H1 (cell line): ENCODE measurements around the gene STX11. TPM values are rescaled to one million over a fixed set of nuclear protein-coding genes. Genes with fewer than 3 reads are reported as not detected.

Experiments used
- CTCF ChIA-PET: fragments of 300-600 bp; sonication (Branson Sonifier 250); formaldehyde crosslinking; loops from one replicate; lab custom pipeline; 2021; ENCODE audit not compliant: partially characterized antibody; lab: Charles Lee
- POLR2A ChIA-PET: fragments of 300-600 bp; sonication (Branson Sonifier 250); formaldehyde crosslinking; loops from one replicate; lab custom pipeline; 2021; ENCODE audit warnings: inconsistent platforms; ENCODE audit not compliant: partially characterized antibody; lab: Charles Lee
- DNase-seq, 2 experiments: peaks; one replicate each; pipeline versions ENCODE4 v3.0.0 to v3.0.0-alpha.2; 2010 to 2022; ENCODE audit warnings: low spot score in 2 of 2, low read depth in 1 of 2, mixed read lengths in 1 of 2
- FAIRE-seq: peaks from 2 replicates; lab custom pipeline; 2011; peaks lifted over from hg19 to GRCh38; lab: Jason Lieb, UNC
- H2AFZ ChIP-seq: 2 replicates; pipeline ENCODE4 v1.8.1; 2012; ENCODE audit warnings: low read length, inconsistent platforms
- H2AK5ac ChIP-seq: 2 replicates; pipeline ENCODE4 v1.6.1; 2013; ENCODE audit warnings: low read depth, low read length
- H2BK120ac ChIP-seq: replicated peaks from 2 replicates; pipeline ENCODE3; 2013; ENCODE audit warnings: low read depth, low read length, inconsistent platforms
- H2BK12ac ChIP-seq: 2 replicates; pipeline ENCODE4 v1.6.1; 2013; ENCODE audit warnings: low read depth, low read length
- H2BK15ac ChIP-seq: 2 replicates; pipeline ENCODE4 v1.6.1; 2013; ENCODE audit warnings: low read length
- H2BK20ac ChIP-seq: 2 replicates; pipeline ENCODE4 v1.6.1; 2013; ENCODE audit warnings: low read length
- H2BK5ac ChIP-seq: 2 replicates; pipeline ENCODE4 v1.6.1; 2013; ENCODE audit warnings: low read depth, low read length
- H3K14ac ChIP-seq: 2 replicates; pipeline ENCODE4 v1.6.1; 2013; ENCODE audit warnings: inconsistent platforms; ENCODE audit not compliant: insufficient read length
- H3K18ac ChIP-seq: 2 replicates; pipeline ENCODE4 v1.6.1; 2013; ENCODE audit warnings: low read length; ENCODE audit errors: extremely low read depth
- H3K23ac ChIP-seq: 2 replicates; pipeline ENCODE4 v1.6.1; 2013; ENCODE audit warnings: inconsistent platforms; ENCODE audit not compliant: insufficient read length
- H3K23me2 ChIP-seq: 2 replicates; pipeline ENCODE4 v1.6.1; 2013; ENCODE audit warnings: low read depth, low read length
- H3K27ac ChIP-seq: 2 replicates; pipeline ENCODE4 v1.6.1; 2011; ENCODE audit warnings: low read depth, low read length, inconsistent platforms
- H3K27me3 ChIP-seq, 4 experiments: replicated peaks in 1 of 4; 1 replicate in 1 of 4; 2 replicates in 3 of 4; pipeline versions ENCODE4 v1.6.1 to v1.8.1; 2011 to 2013; ENCODE audit warnings: low read length in 3 of 4, mild to moderate bottlenecking in 3 of 4, inconsistent platforms in 2 of 4, mixed read lengths in 2 of 4, moderate library complexity in 1 of 4; ENCODE audit not compliant: control insufficient read depth in 3 of 4, insufficient read depth in 3 of 4; ENCODE audit errors: extremely low read depth in 1 of 4
- H3K36me3 ChIP-seq, 4 experiments: 2 replicates each; pipeline versions ENCODE4 v1.6.1 to v1.8.1; 2011 to 2013; ENCODE audit warnings: mild to moderate bottlenecking in 4 of 4, low read length in 3 of 4, moderate library complexity in 2 of 4, control low read depth in 1 of 4, inconsistent platforms in 1 of 4; ENCODE audit not compliant: insufficient read depth in 4 of 4, control insufficient read depth in 2 of 4
- H3K4ac ChIP-seq: replicated peaks from 2 replicates; pipeline ENCODE3; 2013; ENCODE audit warnings: low read length, low read depth, mixed read lengths, inconsistent platforms; ENCODE audit not compliant: insufficient read length
- H3K4me1 ChIP-seq, 4 experiments: replicated peaks in 1 of 4; 1 replicate in 1 of 4; 2 replicates in 3 of 4; pipeline versions ENCODE4 v1.6.1 to v1.8.1; 2011 to 2013; ENCODE audit warnings: low read length in 3 of 4, inconsistent platforms in 2 of 4, mixed read lengths in 1 of 4; ENCODE audit not compliant: insufficient read depth in 4 of 4, control insufficient read depth in 3 of 4
- H3K4me2 ChIP-seq, 2 experiments: 2 replicates each; pipeline versions ENCODE4 v1.6.1 to v1.8.1; 2011 to 2013; ENCODE audit warnings: low read depth in 2 of 2, low read length in 2 of 2, control low read depth in 1 of 2, inconsistent platforms in 1 of 2, mild to moderate bottlenecking in 1 of 2; ENCODE audit not compliant: insufficient read depth in 1 of 2
- H3K4me3 ChIP-seq, 4 experiments: fragments of 200-600, 300-600 bp in 1 of 4; sonication (generic), shearing (Covaris generic), sonication (Bioruptor Twin) in 1 of 4; 2 replicates each; pipeline versions ENCODE4 v1.5.1 to v1.8.1; 2011 to 2016; ENCODE audit warnings: low read length in 4 of 4, low read depth in 3 of 4, control low read depth in 2 of 4, inconsistent platforms in 2 of 4, mild to moderate bottlenecking in 2 of 4, mixed read lengths in 1 of 4, moderate library complexity in 1 of 4; ENCODE audit not compliant: insufficient read depth in 2 of 4; ENCODE audit errors: extremely low read depth in 1 of 4
- H3K56ac ChIP-seq: replicated peaks from 2 replicates; pipeline ENCODE3; 2013; ENCODE audit warnings: low read depth, mild to moderate bottlenecking, mixed read lengths, low read length, inconsistent platforms; ENCODE audit not compliant: insufficient read length
- H3K79me1 ChIP-seq: 2 replicates; pipeline ENCODE4 v1.6.1; 2013; ENCODE audit warnings: low read depth, low read length, control low read depth
- H3K79me2 ChIP-seq, 2 experiments: 2 replicates each; pipeline versions ENCODE4 v1.6.1 to v1.8.1; 2012 to 2013; ENCODE audit warnings: low read length in 2 of 2, mild to moderate bottlenecking in 2 of 2, inconsistent platforms in 1 of 2; ENCODE audit not compliant: insufficient read depth in 2 of 2, control insufficient read depth in 1 of 2
- H3K9ac ChIP-seq, 4 experiments: replicated peaks in 1 of 4; 1 replicate in 1 of 4; 2 replicates in 3 of 4; pipeline versions ENCODE4 v1.6.1 to v1.8.1; 2011 to 2013; ENCODE audit warnings: low read depth in 3 of 4, low read length in 3 of 4, control low read depth in 2 of 4, mild to moderate bottlenecking in 2 of 4, moderate library complexity in 2 of 4, inconsistent platforms in 1 of 4; ENCODE audit errors: extremely low read depth in 1 of 4
- H3K9me3 ChIP-seq, 2 experiments: 2 replicates each; pipeline versions ENCODE4 v1.6.1 to v1.8.1; 2012 to 2013; ENCODE audit warnings: mild to moderate bottlenecking in 2 of 2, moderate library complexity in 2 of 2, control low read depth in 1 of 2, inconsistent platforms in 1 of 2, low read depth in 1 of 2, low read length in 1 of 2, mixed read lengths in 1 of 2; ENCODE audit not compliant: insufficient read depth in 2 of 2
- H4K20me1 ChIP-seq, 2 experiments: replicated peaks in 1 of 2; 2 replicates each; pipeline versions ENCODE3 to v1.8.1; 2011 to 2013; ENCODE audit warnings: inconsistent platforms in 2 of 2, low read length in 2 of 2, mild to moderate bottlenecking in 1 of 2; ENCODE audit not compliant: insufficient read depth in 2 of 2, control insufficient read depth in 1 of 2
- H4K5ac ChIP-seq: 2 replicates; pipeline ENCODE4 v1.6.1; 2013; ENCODE audit warnings: low read length, low read depth, mixed read lengths, inconsistent platforms; ENCODE audit not compliant: insufficient read length
- H4K8ac ChIP-seq: 2 replicates; pipeline ENCODE4 v1.8.0; 2013; ENCODE audit warnings: mild to moderate bottlenecking, moderate library complexity, low read length, inconsistent platforms; ENCODE audit not compliant: insufficient read depth; ENCODE audit errors: extremely low read depth
- H4K91ac ChIP-seq: replicated peaks from 2 replicates; pipeline ENCODE3; 2013; ENCODE audit warnings: low read length, mixed read lengths, inconsistent platforms; ENCODE audit not compliant: insufficient read length
- BACH1 ChIP-seq: IDR thresholded peaks from 2 replicates; pipeline ENCODE4 v1.6.1; 2012; ENCODE audit warnings: low read length, improper control_type of control experiment
- JUND ChIP-seq: IDR thresholded peaks from 2 replicates; pipeline ENCODE4 v1.6.1; 2011; ENCODE audit warnings: mild to moderate bottlenecking, improper control_type of control experiment, low read length
- POLR2A ChIP-seq, 2 experiments: IDR thresholded peaks; 1 replicate in 1 of 2; 2 replicates in 1 of 2; pipeline ENCODE4 v1.6.1; 2011; ENCODE audit warnings: low read depth in 2 of 2, low read length in 2 of 2, mild to moderate bottlenecking in 2 of 2; ENCODE audit errors: control extremely low read depth in 1 of 2
- RNF2 ChIP-seq: fragments of 200-900, 300-1000 bp; sonication (generic); IDR thresholded peaks from 2 replicates; pipeline ENCODE4 v1.7.1; 2016; ENCODE audit warnings: borderline replicate concordance, low read depth, mild to moderate bottlenecking, antibody characterized with exemption, low read length; ENCODE audit not compliant: poor library complexity, severe bottlenecking; ENCODE audit errors: missing control alignments
- SIX5 ChIP-seq: IDR thresholded peaks from 2 replicates; pipeline ENCODE4 v1.6.1; 2011; ENCODE audit warnings: mild to moderate bottlenecking, low read depth, low read length
- TEAD4 ChIP-seq: IDR thresholded peaks from 2 replicates; pipeline ENCODE4 v1.6.1; 2012; ENCODE audit warnings: low read depth, low read length, inconsistent platforms, mixed read lengths
- WGBS, 2 experiments: shearing (Covaris generic) in 1 of 2; methylation state at CpG; one replicate each; pipeline versions ENCODE4 v1.1.6 to v1.1.7; 2013 to 2015; ENCODE audit warnings: low lambda C conversion rate in 2 of 2, mixed read lengths in 2 of 2, inconsistent platforms in 1 of 2, low coverage in 1 of 2, missing lambda C conversion rate in 1 of 2; ENCODE audit not compliant: insufficient replicate concordance in 2 of 2, insufficient coverage in 1 of 2, insufficient read length in 1 of 2; ENCODE audit errors: extremely low coverage in 1 of 2, missing lambda C conversion rate in 1 of 2; 5-methylcytosine and 5-hydroxymethylcytosine counted together
- polyA plus RNA-seq, 7 experiments: library from polyadenylated mRNA; depleted of rRNA in 3 of 7; stranded (reverse) in 5 of 7; unstranded in 2 of 7; fragments of >200 nt in 5 of 7; fragments of 200-250 nt in 2 of 7; gene quantifications; 1 replicate in 5 of 7; 2 replicates in 1 of 7; 4 replicates in 1 of 7; pipeline versions ENCODE4 v1.2.1 to v1.2.3, GENCODE V29; 2011 to 2013; ENCODE audit warnings: missing spikeins in 2 of 7, mixed read lengths in 2 of 7
- total RNA-seq: library from RNA; stranded (reverse); fragmentation: NEBNext Ultra II Directional; extraction: Animal tissue kit (Norgen Biotek cat#: 25700); gene quantifications from 2 replicates; pipeline ENCODE4 v1.2.1, GENCODE V29; 2021

STX11 gene
- total and polyA plus RNA-seq, 2 of the 8 experiments (the other 6 are each of a cell fraction or from before 2014, with no cell fraction given): 0.15 to 0.34 TPM

GRCh38 chr6:144129469-144129868 is 20.8 kb upstream of the STX11 start:
- H2AK5ac ChIP-seq: no peak overlapping the region
- no peaks in the 10 kb centered on the region for H3K27me3 ChIP-seq
- no peak overlapping the region for H4K91ac ChIP-seq
- H4K8ac ChIP-seq: no peak overlapping the region
- CTCF ChIA-PET: interaction anchor here (0.6 to 1.1 kb wide), 3 partner anchors 9 to 123 kb away, joined by 4 read pairs; no protein-coding TSS in a partner anchor
- FAIRE-seq: no peak
- no peaks in the 10 kb centered on the region for H3K23me2 ChIP-seq
- no peaks in the 10 kb centered on the region for H3K9me3 ChIP-seq
- no peak for DNase-seq
- H3K18ac ChIP-seq: no peak overlapping the region
- 86% methylated on average over 6 of the region's 6 CpGs; no CpG with 5 or more reads in 1 of the 2 experiments for WGBS, 2 experiments
- no peak overlapping the region for H3K14ac ChIP-seq
- no peak overlapping the region for H3K23ac ChIP-seq
- H3K79me1 ChIP-seq: no peaks in the 10 kb centered on the region; the same call in 1 of the 2 replicates
- no peak overlapping the region for H2BK15ac ChIP-seq
- TF ChIP-seq TEAD4 (no peak), SIX5 (no peak), POLR2A (IDR thresholded peaks at IDR 0.05; ENCODE audit: control extremely low read depth in 1 of 2, low read depth in 2 of 2, low read length in 2 of 2) (no peak), RNF2 (no peak), JUND (no peak), BACH1 (no peak)
- no peak overlapping the region for H3K4me2 ChIP-seq
- H3K27ac ChIP-seq: no peak overlapping the region
- H4K20me1 ChIP-seq: no peaks in the 10 kb centered on the region
- H2BK20ac ChIP-seq: no peak overlapping the region
- H3K4me1 ChIP-seq: no peaks in the 10 kb centered on the region
- no peak overlapping the region for H3K56ac ChIP-seq
- H3K36me3 ChIP-seq: no peaks in the 10 kb centered on the region
- POLR2A ChIA-PET: no interaction called here
- no peak overlapping the region for H2BK12ac ChIP-seq
- peak overlapping the region; percentile 53; the same call in 1 of the 2 replicates for H2BK5ac ChIP-seq
- H3K4me3 ChIP-seq: no peak overlapping the region
- H4K5ac ChIP-seq: no peak overlapping the region
- no peak overlapping the region for H2BK120ac ChIP-seq
- no peak overlapping the region for H3K9ac ChIP-seq
- H3K79me2 ChIP-seq: no peaks in the 10 kb centered on the region
- H2AFZ ChIP-seq: 0 out of 2 replicates have a peak overlapping the region, but pooled peaks have one; percentile 18
- no peak overlapping the region for H3K4ac ChIP-seq
